ENCODE data around the gene BCAS1.
"Not testable (repeated sequence)": the region's sequence is repeated elsewhere in the genome, so short reads cannot be mapped to it uniquely, and the experiment has no call there.

Gene BCAS1

DNA sequence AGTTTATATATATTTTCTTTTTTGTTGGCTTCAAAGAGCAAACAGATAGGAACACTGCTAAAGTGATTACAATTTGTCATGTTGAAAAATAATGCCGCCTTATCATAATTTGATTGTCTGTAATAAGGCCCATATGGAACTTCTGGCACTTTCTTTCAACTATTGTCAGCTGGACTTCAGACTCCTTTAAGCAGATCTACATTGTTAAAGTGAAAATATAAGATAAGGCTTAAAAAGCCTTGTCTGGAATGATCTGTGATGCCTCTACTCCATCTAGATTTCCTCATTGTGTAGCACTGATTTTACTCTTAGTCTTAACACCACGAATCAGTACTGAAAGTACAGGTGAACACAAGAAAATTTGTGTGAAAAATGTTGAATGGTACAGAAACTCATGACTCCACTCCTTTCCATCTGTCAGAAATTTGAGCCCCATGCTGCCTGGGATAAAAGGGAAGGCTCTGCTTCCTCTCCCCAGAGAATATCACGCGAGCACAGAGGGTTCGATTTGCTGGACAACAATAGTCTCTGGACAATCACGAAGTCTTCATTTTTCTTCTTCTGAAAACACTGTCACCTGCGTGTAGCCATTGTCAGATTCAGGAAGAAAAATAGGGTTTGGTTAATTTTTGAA, 56.0 kb downstream of the BCAS1 start:
- H3K9ac ChIP-seq (ENCODE audit: low read depth, low read length), result no peak overlapping the region
- no peaks in the 10 kb centered on the region for H3K9me3 ChIP-seq (ENCODE audit: insufficient read depth, low read length, severe bottlenecking)
- H3K27ac ChIP-seq (ENCODE audit: low read length), result no peak overlapping the region
- no peaks in the 10 kb centered on the region for H4K20me1 ChIP-seq (ENCODE audit: insufficient read depth, low read length)
- peaks cover 12% of the 10 kb centered on the region for H3K27me3 ChIP-seq (ENCODE audit: insufficient read depth, low read length, poor library complexity)
- no peaks in the 10 kb centered on the region for H3K79me2 ChIP-seq (ENCODE audit: insufficient read depth, low read length)
- ATAC-seq (ENCODE audit: insufficient read depth, low read depth) (no peak), DNase-seq (no peak)
- no peak overlapping the region for H3K4me2 ChIP-seq (ENCODE audit: insufficient read depth, low read length)
- H3K4me1 ChIP-seq (ENCODE audit: insufficient read depth, low read length), result no peaks in the 10 kb centered on the region
- no peak overlapping the region for H2AFZ ChIP-seq (ENCODE audit: low read depth, low read length)
- TF ChIP-seq, protein P1, sequence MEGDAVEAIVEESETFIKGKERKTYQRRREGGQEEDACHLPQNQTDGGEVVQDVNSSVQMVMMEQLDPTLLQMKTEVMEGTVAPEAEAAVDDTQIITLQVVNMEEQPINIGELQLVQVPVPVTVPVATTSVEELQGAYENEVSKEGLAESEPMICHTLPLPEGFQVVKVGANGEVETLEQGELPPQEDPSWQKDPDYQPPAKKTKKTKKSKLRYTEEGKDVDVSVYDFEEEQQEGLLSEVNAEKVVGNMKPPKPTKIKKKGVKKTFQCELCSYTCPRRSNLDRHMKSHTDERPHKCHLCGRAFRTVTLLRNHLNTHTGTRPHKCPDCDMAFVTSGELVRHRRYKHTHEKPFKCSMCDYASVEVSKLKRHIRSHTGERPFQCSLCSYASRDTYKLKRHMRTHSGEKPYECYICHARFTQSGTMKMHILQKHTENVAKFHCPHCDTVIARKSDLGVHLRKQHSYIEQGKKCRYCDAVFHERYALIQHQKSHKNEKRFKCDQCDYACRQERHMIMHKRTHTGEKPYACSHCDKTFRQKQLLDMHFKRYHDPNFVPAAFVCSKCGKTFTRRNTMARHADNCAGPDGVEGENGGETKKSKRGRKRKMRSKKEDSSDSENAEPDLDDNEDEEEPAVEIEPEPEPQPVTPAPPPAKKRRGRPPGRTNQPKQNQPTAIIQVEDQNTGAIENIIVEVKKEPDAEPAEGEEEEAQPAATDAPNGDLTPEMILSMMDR (IDR thresholded peaks at IDR 0.05; ENCODE audit: borderline replicate concordance, extremely low read depth, low read length, poor library complexity, severe bottlenecking), result no peak
- no peak for TF ChIP-seq EZH2 (IDR thresholded peaks at IDR 0.05; ENCODE audit: borderline replicate concordance, low read depth, low read length, severe bottlenecking)
- H3K4me3 ChIP-seq (ENCODE audit: low read depth in 1 of 2, low read length in 2 of 2), result no peak overlapping the region
- no peaks in the 10 kb centered on the region for H3K36me3 ChIP-seq (ENCODE audit: insufficient read depth, low read length)

DNA sequence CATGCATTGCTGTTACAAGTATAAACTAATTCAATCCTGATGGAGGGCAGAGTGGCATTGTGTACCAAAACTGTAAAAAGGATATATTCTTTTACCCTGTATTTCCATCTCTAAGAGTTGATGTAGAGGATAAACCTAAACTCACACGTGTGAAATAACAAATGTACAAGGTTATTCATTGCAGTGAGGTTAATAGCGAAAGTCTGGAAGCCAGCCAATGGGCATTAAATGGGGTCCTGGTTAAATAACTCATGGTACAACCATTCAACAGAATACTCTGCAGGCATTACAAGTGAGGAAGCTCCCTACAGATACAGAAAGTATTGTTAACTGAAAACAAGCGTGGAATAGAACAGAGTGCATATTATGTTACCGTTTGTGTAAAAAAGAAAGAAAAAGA, 56.9 kb downstream of the BCAS1 start:
- H4K20me1 ChIP-seq (ENCODE audit: insufficient read depth, low read length), result no peaks in the 10 kb centered on the region
- no peak for ATAC-seq (ENCODE audit: insufficient read depth, low read depth)
- no peaks in the 10 kb centered on the region for H3K79me2 ChIP-seq (ENCODE audit: insufficient read depth, low read length)
- H3K4me3 ChIP-seq (ENCODE audit: low read depth in 1 of 2, low read length in 2 of 2), result no peak overlapping the region
- TF ChIP-seq EZH2 (IDR thresholded peaks at IDR 0.05; ENCODE audit: borderline replicate concordance, low read depth, low read length, severe bottlenecking), result no peak
- TF ChIP-seq, protein P1 (IDR thresholded peaks at IDR 0.05; ENCODE audit: borderline replicate concordance, extremely low read depth, low read length, poor library complexity, severe bottlenecking), result no peak
- peaks cover 12% of the 10 kb centered on the region for H3K27me3 ChIP-seq (ENCODE audit: insufficient read depth, low read length, poor library complexity)
- no peaks in the 10 kb centered on the region for H3K36me3 ChIP-seq (ENCODE audit: insufficient read depth, low read length)
- H3K9ac ChIP-seq (ENCODE audit: low read depth, low read length), result no peak overlapping the region
- no peak overlapping the region for H2AFZ ChIP-seq (ENCODE audit: low read depth, low read length)
- no peak overlapping the region for H3K4me2 ChIP-seq (ENCODE audit: insufficient read depth, low read length)
- no peaks in the 10 kb centered on the region for H3K4me1 ChIP-seq (ENCODE audit: insufficient read depth, low read length)
- DNase-seq, result no peak
- no peaks in the 10 kb centered on the region for H3K9me3 ChIP-seq (ENCODE audit: insufficient read depth, low read length, severe bottlenecking)
- no peak overlapping the region for H3K27ac ChIP-seq (ENCODE audit: low read length)

DNA sequence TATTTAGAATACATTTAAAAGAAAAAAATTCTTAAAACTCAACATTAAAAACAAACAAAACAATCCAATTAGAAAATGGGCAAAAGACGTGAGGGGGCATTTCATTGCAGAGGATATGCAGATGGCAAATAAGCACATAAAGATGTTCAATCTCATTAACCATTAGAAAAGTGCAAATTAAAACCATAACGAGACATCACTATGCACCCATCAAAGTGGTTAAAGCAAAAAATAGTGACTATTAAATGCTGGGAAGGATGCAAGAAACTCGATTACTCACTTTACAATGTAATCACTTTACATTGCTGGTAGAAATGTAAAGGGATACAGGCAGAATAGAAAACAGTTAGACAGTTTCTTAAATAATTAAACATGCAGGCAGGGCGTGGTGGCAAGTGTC, 59.0 kb downstream of the BCAS1 start:
- H3K4me1 ChIP-seq (ENCODE audit: insufficient read depth, low read length), result no peaks in the 10 kb centered on the region
- no peak for DNase-seq
- H3K27ac ChIP-seq (ENCODE audit: low read length), result no peak overlapping the region
- H3K36me3 ChIP-seq (ENCODE audit: insufficient read depth, low read length), result no peaks in the 10 kb centered on the region
- H3K79me2 ChIP-seq (ENCODE audit: insufficient read depth, low read length), result no peaks in the 10 kb centered on the region
- no peak overlapping the region for H2AFZ ChIP-seq (ENCODE audit: low read depth, low read length)
- H3K9me3 ChIP-seq (ENCODE audit: insufficient read depth, low read length, severe bottlenecking), result no peaks in the 10 kb centered on the region
- TF ChIP-seq, protein P1 (IDR thresholded peaks at IDR 0.05; ENCODE audit: borderline replicate concordance, extremely low read depth, low read length, poor library complexity, severe bottlenecking), result no peak
- no peak for TF ChIP-seq EZH2 (IDR thresholded peaks at IDR 0.05; ENCODE audit: borderline replicate concordance, low read depth, low read length, severe bottlenecking)
- H3K4me3 ChIP-seq (ENCODE audit: low read depth in 1 of 2, low read length in 2 of 2), result no peak overlapping the region
- H3K4me2 ChIP-seq (ENCODE audit: insufficient read depth, low read length), result no peak overlapping the region
- no peak for ATAC-seq (ENCODE audit: insufficient read depth, low read depth)
- no peaks in the 10 kb centered on the region for H4K20me1 ChIP-seq (ENCODE audit: insufficient read depth, low read length)
- H3K9ac ChIP-seq (ENCODE audit: low read depth, low read length), result no peak overlapping the region
- H3K27me3 ChIP-seq (ENCODE audit: insufficient read depth, low read length, poor library complexity), result peaks cover 17% of the 10 kb centered on the region

DNA sequence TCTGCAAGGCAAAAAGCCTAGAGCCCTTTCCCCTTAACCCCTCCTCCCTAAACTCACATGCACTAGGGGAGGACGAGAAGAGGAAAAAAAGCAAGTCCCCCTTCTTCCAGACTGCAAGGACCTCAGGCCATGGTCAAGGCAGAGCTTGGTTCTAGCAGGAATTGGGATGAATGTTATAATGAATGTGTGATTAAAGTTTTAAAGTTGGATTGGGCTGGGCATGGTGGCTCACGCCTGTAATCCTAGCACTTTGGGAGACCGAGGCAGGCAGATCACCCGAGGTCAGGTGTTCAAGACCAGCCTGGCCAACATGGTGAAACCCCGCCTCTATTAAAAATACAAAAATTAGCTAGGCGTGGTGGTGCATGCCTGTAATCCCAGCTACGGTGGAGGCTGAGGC, 64.2 kb downstream of the BCAS1 start:
- H3K9ac ChIP-seq (ENCODE audit: low read depth, low read length); H3K4me3 ChIP-seq (ENCODE audit: low read depth in 1 of 2, low read length in 2 of 2); H3K9me3 ChIP-seq (ENCODE audit: insufficient read depth, low read length, severe bottlenecking); H3K4me1 ChIP-seq (ENCODE audit: insufficient read depth, low read length); H3K27ac ChIP-seq (ENCODE audit: low read length); H4K20me1 ChIP-seq (ENCODE audit: insufficient read depth, low read length); ATAC-seq (ENCODE audit: insufficient read depth, low read depth); H3K4me2 ChIP-seq (ENCODE audit: insufficient read depth, low read length); DNase-seq; H3K36me3 ChIP-seq (ENCODE audit: insufficient read depth, low read length); H2AFZ ChIP-seq (ENCODE audit: low read depth, low read length); H3K79me2 ChIP-seq (ENCODE audit: insufficient read depth, low read length): not testable (repeated sequence)
- peaks cover 10% of the 10 kb centered on the region for H3K27me3 ChIP-seq (ENCODE audit: insufficient read depth, low read length, poor library complexity)

Measured in DND-41 (cell line).